ENCODE data around the gene SLC29A4.

DNA sequence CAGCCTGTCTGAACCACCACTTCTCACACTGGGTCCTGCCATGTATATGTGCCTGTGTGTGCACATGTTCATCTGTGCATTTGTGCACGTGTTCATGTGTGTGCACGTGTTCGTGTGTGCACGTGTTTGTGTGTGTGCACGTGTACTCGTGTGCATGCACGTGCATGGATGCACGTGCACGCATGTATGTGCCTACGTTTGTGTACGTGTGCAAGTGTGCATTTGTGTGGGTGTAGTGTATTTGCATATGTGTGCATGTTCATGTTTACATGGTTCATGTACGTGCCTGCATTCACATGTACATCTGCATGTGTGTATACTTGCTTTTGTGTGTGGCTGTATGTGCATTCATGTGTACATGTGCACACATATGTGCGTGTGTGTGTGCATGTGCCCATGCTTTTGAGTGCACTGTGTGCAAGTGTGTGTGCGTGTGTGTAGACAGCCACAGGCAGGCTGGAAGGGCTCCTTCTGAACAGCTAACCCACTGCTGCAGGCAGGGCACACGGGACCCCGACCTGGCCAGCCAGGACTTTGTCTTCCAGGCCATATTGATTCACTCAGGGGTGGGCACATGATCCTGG is 28.2 kb downstream of the SLC29A4 start:
- no peak for TF ChIP-seq EZH2 (IDR thresholded peaks at IDR 0.05; ENCODE audit: low read length)
- TF ChIP-seq CTCF (optimal IDR thresholded peaks at IDR 0.05 in 1 of 3, IDR thresholded peaks at IDR 0.05 in 1 of 3, conservative IDR thresholded peaks at IDR 0.05 in 1 of 3; ENCODE audit: extremely low read depth in 1 of 3, insufficient read depth in 2 of 3, low read length in 3 of 3), result no peak

All from keratinocyte (primary cell).